Lower leg skin (tissue), 3 donors: ENCODE results near the gene TP53RK.

ENCODE experiments used
- CTCF ChIP-seq, 3 donors: fragments of 450-650 bp; IDR thresholded peaks; one replicate each; pipeline ENCODE4 v1.5.1; 2016; ENCODE audit warnings: antibody characterized with exemption in 3 of 3, mild to moderate bottlenecking in 3 of 3, moderate library complexity in 2 of 3
- POLR2A ChIP-seq, 2 donors: fragments of 450-650 bp; IDR thresholded peaks; one replicate each; pipeline ENCODE4 v1.6.1; 2016 to 2017; ENCODE audit warnings: antibody characterized with exemption in 2 of 2, mild to moderate bottlenecking in 1 of 2, moderate library complexity in 1 of 2

GRCh38 chr20:46701556-46701955 lies 12.3 kb upstream of the TP53RK start:
- TF ChIP-seq CTCF (IDR thresholded peaks at IDR 0.05) = no peak
- TF ChIP-seq POLR2A (IDR thresholded peaks at IDR 0.05) = no peak
